ENCODE measurements around the gene ADGRA1.

Gene ADGRA1

GRCh38 chr10:133071733-133072132 lies 16.0 kb upstream of the ADGRA1 start:
- no peak for DNase-seq (ENCODE audit: extremely low spot score, insufficient read length, low read depth)
- no peak for FAIRE-seq

- no peak for FAIRE-seq
- DNase-seq (ENCODE audit: extremely low spot score, insufficient read length, low read depth) = no peak
Observed at GRCh38 chr10:133072196-133072595, 15.5 kb upstream of the ADGRA1 start.

- DNase-seq (ENCODE audit: extremely low spot score, insufficient read length, low read depth) = no peak
- no peak for FAIRE-seq
Observed at GRCh38 chr10:133072720-133073390, 14.9 kb upstream of the ADGRA1 start.

- FAIRE-seq (no peak), DNase-seq (ENCODE audit: extremely low spot score, insufficient read length, low read depth) (no peak)
Observed at GRCh38 chr10:133075346-133076137, 12.2 kb upstream of the ADGRA1 start.

GRCh38 chr10:133076274-133077038 lies 11.3 kb upstream of the ADGRA1 start:
- FAIRE-seq (no peak), DNase-seq (ENCODE audit: extremely low spot score, insufficient read length, low read depth) (no peak)

GRCh38 chr10:133079836-133080682 lies 7.7 kb upstream of the ADGRA1 start:
- DNase-seq (ENCODE audit: extremely low spot score, insufficient read length, low read depth) = no peak
- FAIRE-seq = no peak

GRCh38 chr10:133080683-133081040 lies 7.1 kb upstream of the ADGRA1 start:
- no peak for FAIRE-seq
- no peak for DNase-seq (ENCODE audit: extremely low spot score, insufficient read length, low read depth)

GRCh38 chr10:133081636-133082035 lies 6.1 kb upstream of the ADGRA1 start:
- DNase-seq (ENCODE audit: extremely low spot score, insufficient read length, low read depth) (no peak), FAIRE-seq (no peak)

- DNase-seq (ENCODE audit: extremely low spot score, insufficient read length, low read depth) (no peak), FAIRE-seq (no peak)
Observed at GRCh38 chr10:133082685-133083421, 4.9 kb upstream of the ADGRA1 start.

- FAIRE-seq = no peak
- DNase-seq (ENCODE audit: extremely low spot score, insufficient read length, low read depth) = no peak
Observed at GRCh38 chr10:133083422-133084100, 4.2 kb upstream of the ADGRA1 start.

- DNase-seq (ENCODE audit: extremely low spot score, insufficient read length, low read depth) (no peak), FAIRE-seq (no peak)
Observed at GRCh38 chr10:133084491-133084890, 3.2 kb upstream of the ADGRA1 start.

GRCh38 chr10:133085251-133086125 lies 2.2 kb upstream of the ADGRA1 start:
- no peak for DNase-seq (ENCODE audit: extremely low spot score, insufficient read length, low read depth)
- no peak for FAIRE-seq

GRCh38 chr10:133086247-133086646 lies 1.5 kb upstream of the ADGRA1 start:
- no peak for DNase-seq (ENCODE audit: extremely low spot score, insufficient read length, low read depth)
- no peak for FAIRE-seq

- DNase-seq (ENCODE audit: extremely low spot score, insufficient read length, low read depth) (no peak), FAIRE-seq (no peak)
Observed at GRCh38 chr10:133087045-133087678, 562 bp upstream of the ADGRA1 start.

GRCh38 chr10:133088179-133088955 lies 643 bp downstream of the ADGRA1 start:
- DNase-seq (ENCODE audit: extremely low spot score, insufficient read length, low read depth) = no peak
- FAIRE-seq = no peak

GRCh38 chr10:133088956-133089800 lies 1.5 kb downstream of the ADGRA1 start:
- DNase-seq (ENCODE audit: extremely low spot score, insufficient read length, low read depth) (no peak), FAIRE-seq (no peak)
